HepG2 (cell line): ENCODE measurements around the gene NSF. TPM values are rescaled to one million over a fixed set of nuclear protein-coding genes. Genes with fewer than 3 reads are reported as not detected.

Experiments
- ATAC-seq: fragments of 200-7000 bp; cut with Tn5 transposase; 3 replicates; pipeline ENCODE4 v1.9.1; 2020; ENCODE audit warnings: mild to moderate bottlenecking, moderate library complexity
- BruUV-seq: library from RNA; stranded (reverse); fragments of 400-500 nt; replicated peaks from 2 replicates; lab custom pipeline; 2021; lab: Mats Ljungman, UMichigan
- CTCF ChIA-PET: fragments of 300-600 bp; formaldehyde crosslinking; extraction: SDS; loops from one replicate; lab custom pipeline; 2021; ENCODE audit warnings: low total read pairs, inconsistent platforms, low intra/inter-chr PET ratio; lab: Yijun Ruan, JAX
- POLR2A ChIA-PET: fragments of 350-600 bp; sonication (Branson Sonifier 250); formaldehyde crosslinking; loops from one replicate; lab custom pipeline; 2020; ENCODE audit warnings: antibody characterized with exemption, inconsistent platforms; lab: Yijun Ruan, JAX
- DNase-seq: peaks from one replicate; pipeline ENCODE4 v3.0.0-alpha.2; 2015; ENCODE audit warnings: low spot score
- FAIRE-seq: peaks from 3 replicates; lab custom pipeline; 2011; peaks lifted over from hg19 to GRCh38; lab: Jason Lieb, UNC
- H2AFZ ChIP-seq: one replicate; pipeline ENCODE4 v1.6.1; 2011; ENCODE audit warnings: low read length, inconsistent platforms
- H3K27ac ChIP-seq: fragments of 300-600 bp; 3 replicates; pipeline ENCODE4 v1.8.0; 2011; ENCODE audit warnings: mixed run types, mild to moderate bottlenecking, mixed read lengths, low read length, inconsistent platforms; ENCODE audit not compliant: insufficient read depth; ENCODE audit errors: extremely low read length
- H3K27me3 ChIP-seq, 2 experiments: fragments of 200-600 bp in 1 of 2; 2 replicates in 1 of 2; 3 replicates in 1 of 2; pipeline versions ENCODE4 v1.6.0 to v1.8.0; 2011; ENCODE audit warnings: low read length in 2 of 2, mild to moderate bottlenecking in 2 of 2, moderate library complexity in 2 of 2, inconsistent platforms in 1 of 2; ENCODE audit not compliant: insufficient read depth in 2 of 2, control insufficient read depth in 1 of 2
- H3K36me3 ChIP-seq, 2 experiments: fragments of 200-600 bp in 1 of 2; replicated peaks in 1 of 2; 2 replicates in 1 of 2; 3 replicates in 1 of 2; pipeline versions ENCODE4 v1.5.1 to v1.8.0; 2011; ENCODE audit warnings: low read length in 2 of 2, inconsistent platforms in 1 of 2; ENCODE audit not compliant: insufficient read depth in 2 of 2, control insufficient read depth in 1 of 2
- H3K4me1 ChIP-seq: 2 replicates; pipeline ENCODE4 v1.5.1; 2012; ENCODE audit warnings: low read length, inconsistent platforms; ENCODE audit not compliant: insufficient read depth
- H3K4me2 ChIP-seq: 2 replicates; pipeline ENCODE4 v1.6.0; 2011; ENCODE audit warnings: low read depth, low read length, inconsistent platforms
- H3K4me3 ChIP-seq, 3 experiments: fragments of 200-600 bp in 1 of 3; sonication (generic), shearing (Covaris generic) in 1 of 3; replicated peaks in 1 of 3; 2 replicates each; pipeline ENCODE4 v1.5.1; 2011 to 2016; ENCODE audit warnings: low read length in 3 of 3, inconsistent platforms in 2 of 3, low read depth in 2 of 3, mild to moderate bottlenecking in 2 of 3, control low read depth in 1 of 3, mixed read lengths in 1 of 3; ENCODE audit not compliant: insufficient read depth in 1 of 3
- H3K79me2 ChIP-seq: one replicate; pipeline ENCODE4 v1.6.1; 2011; ENCODE audit warnings: low read length, inconsistent platforms; ENCODE audit not compliant: insufficient read depth
- H3K9ac ChIP-seq: 2 replicates; pipeline ENCODE4 v1.6.0; 2011; ENCODE audit warnings: mild to moderate bottlenecking, low read depth, low read length, inconsistent platforms; ENCODE audit not compliant: insufficient read depth
- H3K9me3 ChIP-seq: 2 replicates; pipeline ENCODE4 v1.5.1; 2012; ENCODE audit warnings: mild to moderate bottlenecking, low read length
- H4K20me1 ChIP-seq: 2 replicates; pipeline ENCODE4 v1.6.0; 2011; ENCODE audit warnings: inconsistent platforms, mild to moderate bottlenecking, low read length, moderate library complexity; ENCODE audit not compliant: insufficient read depth
- ATRX ChIP-seq: sonication (generic); formaldehyde crosslinking; IDR thresholded peaks from 2 replicates; pipeline ENCODE4 v1.4.0; 2020; ENCODE audit warnings: missing genetic modification reagents, borderline replicate concordance
- CEBPZ ChIP-seq: IDR thresholded peaks from 2 replicates; pipeline ENCODE4 v1.6.1; 2012; ENCODE audit warnings: low read length, improper control_type of control experiment
- CENPBD1 ChIP-seq: sonication (generic); formaldehyde crosslinking; IDR thresholded peaks from 2 replicates; pipeline ENCODE4 v1.8.0; 2022; ENCODE audit warnings: missing genetic modification reagents, low read depth, mild to moderate bottlenecking, borderline replicate concordance
- CENPT ChIP-seq: sonication (generic); formaldehyde crosslinking; IDR thresholded peaks from 2 replicates; pipeline ENCODE4 v1.8.0; 2022; ENCODE audit warnings: low read depth, mild to moderate bottlenecking, moderate library complexity, missing genetic modification reagents
- HDAC1 ChIP-seq: sonication (generic); formaldehyde crosslinking; IDR thresholded peaks from 2 replicates; pipeline ENCODE4 v1.5.1; 2020; ENCODE audit warnings: mild to moderate bottlenecking, missing genetic modification reagents
- MAFG ChIP-seq: sonication (generic); formaldehyde crosslinking; IDR thresholded peaks from 2 replicates; pipeline ENCODE4 v1.5.1; 2020; ENCODE audit warnings: mild to moderate bottlenecking, missing genetic modification reagents
- NFIC ChIP-seq: IDR thresholded peaks from 2 replicates; pipeline ENCODE4 v1.6.1; 2012; ENCODE audit warnings: mild to moderate bottlenecking, low read length, inconsistent platforms
- PRDM10 ChIP-seq: sonication (generic); formaldehyde crosslinking; IDR thresholded peaks from 2 replicates; pipeline ENCODE4 v1.4.0; 2020; ENCODE audit warnings: low read depth, missing genetic modification reagents
- RELA ChIP-seq: sonication (generic); formaldehyde crosslinking; IDR thresholded peaks from 2 replicates; pipeline ENCODE4 v1.4.0; 2020; ENCODE audit warnings: missing genetic modification reagents
- SMAD1 ChIP-seq: sonication (generic); formaldehyde crosslinking; IDR thresholded peaks from 2 replicates; pipeline ENCODE4 v1.4.0; 2020; ENCODE audit warnings: missing genetic modification reagents, low read depth, mild to moderate bottlenecking, borderline replicate concordance
- TARDBP ChIP-seq: sonication (generic); formaldehyde crosslinking; IDR thresholded peaks from 2 replicates; pipeline ENCODE4 v1.8.0; 2022; ENCODE audit warnings: mild to moderate bottlenecking, missing genetic modification reagents
- TRIM24 ChIP-seq: sonication (generic); formaldehyde crosslinking; IDR thresholded peaks from 2 replicates; pipeline ENCODE4 v1.8.0; 2022; ENCODE audit warnings: mild to moderate bottlenecking, missing genetic modification reagents
- ZBTB8A ChIP-seq: sonication (generic); formaldehyde crosslinking; IDR thresholded peaks from 2 replicates; pipeline ENCODE4 v1.4.0; 2020; ENCODE audit warnings: mild to moderate bottlenecking, low read depth, missing genetic modification reagents, borderline replicate concordance
- ZMYM4 ChIP-seq: sonication (generic); formaldehyde crosslinking; IDR thresholded peaks from 2 replicates; pipeline ENCODE4 v1.8.1; 2023; ENCODE audit warnings: mild to moderate bottlenecking, missing genetic modification reagents
- ZNF253 ChIP-seq: sonication (generic); formaldehyde crosslinking; IDR thresholded peaks from 2 replicates; pipeline ENCODE4 v1.8.0; 2022; ENCODE audit warnings: mild to moderate bottlenecking, missing genetic modification reagents, borderline replicate concordance
- ZNF770 ChIP-seq: sonication (generic); formaldehyde crosslinking; IDR thresholded peaks from 2 replicates; pipeline ENCODE4 v1.5.0; 2020; ENCODE audit warnings: mild to moderate bottlenecking, missing genetic modification reagents
- WGBS: methylation state at CpG from one replicate; pipeline ENCODE4 v1.1.6; 2017; ENCODE audit warnings: low lambda C conversion rate; 5-methylcytosine and 5-hydroxymethylcytosine counted together
- in situ Hi-C: cut with HindIII; loops from 2 replicates; pipeline ENCODE4 v1.10.0; 2017; ENCODE audit warnings: low pct_unique_long_range_greater_than_20kb; ENCODE audit not compliant: extremely low pct_ligation_motif_present
- intact Hi-C: fragments of 100-400 bp; cut with micrococcal nuclease; formaldehyde crosslinking; loops from one replicate; pipeline ENCODE4 v1.10.0; 2022; ENCODE audit not compliant: unreplicated experiment
- polyA plus RNA-seq, 8 experiments: library from polyadenylated mRNA; depleted of rRNA in 3 of 8; stranded (reverse) in 7 of 8; unstranded in 1 of 8; fragments of >200 nt; fragmentation: Illumina TruSeq in 4 of 8; extraction: Trizol in 4 of 8; gene quantifications; 2 replicates each; pipeline versions ENCODE4 v1.2.1 to v1.2.3, GENCODE V29; 2011 to 2016; ENCODE audit warnings: low read depth in 4 of 8, missing spikeins in 1 of 8, mixed read lengths in 1 of 8; ENCODE audit not compliant: insufficient read depth in 1 of 8
- total RNA-seq, 5 experiments: library from RNA; depleted of rRNA; stranded (reverse); fragments of >200 nt; fragmentation: Illumina TruSeq; extraction: Trizol; gene quantifications; 2 replicates each; pipeline ENCODE4 v1.2.3, GENCODE V29; 2016; ENCODE audit warnings: low read depth in 1 of 5

Gene NSF
- total and polyA plus RNA-seq, 2 of the 13 experiments (the other 11 are each of a cell fraction or from before 2014, with no cell fraction given), result 21.9 to 37.8 TPM

- ChIA-PET CTCF (no interaction called here), POLR2A (no interaction called here)
- no peaks in the 10 kb centered on the region for H3K27me3 ChIP-seq
- no peak for ATAC-seq
- no peaks in the 10 kb centered on the region for H3K4me1 ChIP-seq
- intact Hi-C loops (no loop called here), in situ Hi-C loops (no loop called here)
- H3K79me2 ChIP-seq, result no peaks in the 10 kb centered on the region
- no peak overlapping the region for H3K9ac ChIP-seq
- WGBS, result 95% methylated on average over 3 of the region's 3 CpGs
- no TSS peak for BruUV-seq
- FAIRE-seq, result no peak
- H4K20me1 ChIP-seq, result no peaks in the 10 kb centered on the region
- no peak overlapping the region for H2AFZ ChIP-seq
- H3K4me3 ChIP-seq, result no peak overlapping the region
- H3K27ac ChIP-seq, result no peak overlapping the region
- H3K9me3 ChIP-seq, result no peaks in the 10 kb centered on the region
- DNase-seq, result no peak
- peaks cover 0 to 4% of the 10 kb centered on the region in 2 experiments; a peak in 4 of 5 replicates for H3K36me3 ChIP-seq
- no peak overlapping the region for H3K4me2 ChIP-seq
- TF ChIP-seq TRIM24 (CRISPR knock-in tag) (no peak), PRDM10 (no peak), MAFG (no peak), CENPT (no peak), RELA (CRISPR knock-in tag) (no peak), CENPBD1 (no peak), ZNF253 (CRISPR knock-in tag) (no peak), SMAD1 (CRISPR knock-in tag) (no peak), ATRX (CRISPR knock-in tag) (no peak), ZBTB8A (CRISPR knock-in tag) (no peak), HDAC1 (CRISPR knock-in tag) (no peak), ZMYM4 (CRISPR knock-in tag) (no peak), ZNF770 (CRISPR knock-in tag) (no peak), NFIC (no peak), CEBPZ (no peak), TARDBP (no peak)
Measured at GRCh38 chr17:46719891-46720290, 129.4 kb downstream of the NSF start.
